ENCODE results near the gene INPP5E. TPM values are rescaled to one million over a fixed set of nuclear protein-coding genes. Genes with fewer than 3 reads are reported as not detected.

INPP5E gene
- total and polyA plus RNA-seq, 2 experiments from 2014 or later, result 5.3 to 7.1 TPM

DNA sequence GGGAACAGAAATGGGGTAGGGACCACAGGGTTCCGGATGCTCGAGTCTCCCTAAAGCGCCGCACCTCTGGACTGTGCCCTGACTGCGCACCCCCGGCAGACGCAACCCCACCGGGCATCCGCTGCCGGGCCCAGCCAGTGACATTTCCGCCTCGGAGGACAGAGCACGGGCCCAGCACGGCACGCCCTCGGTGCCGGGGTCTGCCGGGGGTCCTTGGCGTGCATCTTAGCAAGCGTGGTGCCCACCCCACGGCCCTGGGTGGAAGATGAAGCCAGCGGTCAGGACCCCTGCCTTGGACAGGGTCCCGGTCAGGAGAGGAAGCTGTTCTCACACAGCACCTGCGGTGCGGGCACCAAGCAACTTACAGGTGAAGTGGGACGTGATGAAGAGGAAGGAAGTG lies 7.1 kb downstream of the INPP5E start:
- H4K20me1 ChIP-seq (ENCODE audit: insufficient read depth, poor library complexity, severe bottlenecking), result peaks cover 17% of the 10 kb centered on the region
- TF ChIP-seq, protein P1, sequence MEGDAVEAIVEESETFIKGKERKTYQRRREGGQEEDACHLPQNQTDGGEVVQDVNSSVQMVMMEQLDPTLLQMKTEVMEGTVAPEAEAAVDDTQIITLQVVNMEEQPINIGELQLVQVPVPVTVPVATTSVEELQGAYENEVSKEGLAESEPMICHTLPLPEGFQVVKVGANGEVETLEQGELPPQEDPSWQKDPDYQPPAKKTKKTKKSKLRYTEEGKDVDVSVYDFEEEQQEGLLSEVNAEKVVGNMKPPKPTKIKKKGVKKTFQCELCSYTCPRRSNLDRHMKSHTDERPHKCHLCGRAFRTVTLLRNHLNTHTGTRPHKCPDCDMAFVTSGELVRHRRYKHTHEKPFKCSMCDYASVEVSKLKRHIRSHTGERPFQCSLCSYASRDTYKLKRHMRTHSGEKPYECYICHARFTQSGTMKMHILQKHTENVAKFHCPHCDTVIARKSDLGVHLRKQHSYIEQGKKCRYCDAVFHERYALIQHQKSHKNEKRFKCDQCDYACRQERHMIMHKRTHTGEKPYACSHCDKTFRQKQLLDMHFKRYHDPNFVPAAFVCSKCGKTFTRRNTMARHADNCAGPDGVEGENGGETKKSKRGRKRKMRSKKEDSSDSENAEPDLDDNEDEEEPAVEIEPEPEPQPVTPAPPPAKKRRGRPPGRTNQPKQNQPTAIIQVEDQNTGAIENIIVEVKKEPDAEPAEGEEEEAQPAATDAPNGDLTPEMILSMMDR (IDR thresholded peaks at IDR 0.05; ENCODE audit: poor library complexity), result no peak
- H2AFZ ChIP-seq, result no peak overlapping the region
- no peak for DNase-seq (ENCODE audit: low spot score)
- no peaks in the 10 kb centered on the region for H3K9me3 ChIP-seq (ENCODE audit: low read depth)
- no peak overlapping the region for H3K27ac ChIP-seq
- no peaks in the 10 kb centered on the region for H3K36me3 ChIP-seq (replicated peaks; ENCODE audit: insufficient read depth, low read depth)
- 96% methylated on average over 20 of the region's 26 CpGs for WGBS (ENCODE audit: low lambda C conversion rate, missing lambda C conversion rate)
- H3K79me2 ChIP-seq, result peaks cover 28% of the 10 kb centered on the region
- H3K4me1 ChIP-seq (ENCODE audit: insufficient read depth), result peaks cover 5% of the 10 kb centered on the region
- no peak overlapping the region for H3K4me2 ChIP-seq
- no peaks in the 10 kb centered on the region for H3K9me2 ChIP-seq (replicated peaks; ENCODE audit: insufficient read depth)
- H3K27me3 ChIP-seq, result no peaks in the 10 kb centered on the region
- H3K4me3 ChIP-seq, result no peak overlapping the region

GRCh38 chr9:136431782-136432350 lies 7.8 kb downstream of the INPP5E start:
- peaks cover 21% of the 10 kb centered on the region for H3K79me2 ChIP-seq
- no peak overlapping the region for H2AFZ ChIP-seq
- over 99% methylated on average over 33 of the region's 36 CpGs for whole genome bisulfite sequencing (ENCODE audit: low lambda C conversion rate, missing lambda C conversion rate)
- H3K9me3 ChIP-seq (ENCODE audit: low read depth), result no peaks in the 10 kb centered on the region
- no peaks in the 10 kb centered on the region for H3K27me3 ChIP-seq
- DNase-seq (ENCODE audit: low spot score), result no peak
- no peak overlapping the region for H3K27ac ChIP-seq
- H3K4me3 ChIP-seq, result no peak overlapping the region
- H3K36me3 ChIP-seq (replicated peaks; ENCODE audit: insufficient read depth, low read depth), result no peaks in the 10 kb centered on the region
- no peaks in the 10 kb centered on the region for H3K4me1 ChIP-seq (ENCODE audit: insufficient read depth)
- no peaks in the 10 kb centered on the region for H3K9me2 ChIP-seq (replicated peaks; ENCODE audit: insufficient read depth)
- TF ChIP-seq, protein P1 (IDR thresholded peaks at IDR 0.05; ENCODE audit: poor library complexity), result no peak
- no peak for TF ChIP-seq EZH2 (IDR thresholded peaks at IDR 0.05; ENCODE audit: borderline replicate concordance)
- no peak for TF ChIP-seq EZH2phosphoT487 (IDR thresholded peaks at IDR 0.05; ENCODE audit: low read depth, severe bottlenecking, unreplicated experiment)
- H4K20me1 ChIP-seq (ENCODE audit: insufficient read depth, poor library complexity, severe bottlenecking), result peaks cover 10% of the 10 kb centered on the region
- no peak overlapping the region for H3K4me2 ChIP-seq

- Histone ChIP-seq H3K27ac (no peak overlapping the region), H3K9me3 (ENCODE audit: low read depth) (no peaks in the 10 kb centered on the region), H3K36me3 (replicated peaks; ENCODE audit: insufficient read depth, low read depth) (no peaks in the 10 kb centered on the region), H4K20me1 (ENCODE audit: insufficient read depth, poor library complexity, severe bottlenecking) (no peaks in the 10 kb centered on the region), H3K79me2 (peaks cover 9% of the 10 kb centered on the region), H3K9me2 (replicated peaks; ENCODE audit: insufficient read depth) (no peaks in the 10 kb centered on the region), H3K4me3 (no peak overlapping the region), H3K27me3 (no peaks in the 10 kb centered on the region), H2AFZ (no peak overlapping the region), H3K4me2 (no peak overlapping the region), H3K4me1 (ENCODE audit: insufficient read depth) (no peaks in the 10 kb centered on the region)
- TF ChIP-seq EZH2phosphoT487 (IDR thresholded peaks at IDR 0.05; ENCODE audit: low read depth, severe bottlenecking, unreplicated experiment) (no peak), EZH2 (IDR thresholded peaks at IDR 0.05; ENCODE audit: borderline replicate concordance) (no peak)
- TF ChIP-seq, protein P1 (IDR thresholded peaks at IDR 0.05; ENCODE audit: poor library complexity), result no peak
- WGBS (ENCODE audit: low lambda C conversion rate, missing lambda C conversion rate), result 98% methylated on average over 23 of the region's 29 CpGs
- no peak for DNase-seq (ENCODE audit: low spot score)
Observed at GRCh38 chr9:136430588-136431234, 8.9 kb downstream of the INPP5E start.
